Activated CD4-positive, alpha-beta T cell treated with anti-CD3 and anti-CD28 coated beads, Interleukin-2, amount 10 ng/mL, durations not matched to agents 24 days and 14 days (primary cell): ENCODE measurements around the gene NUTM2B. TPM values are rescaled to one million over a fixed set of nuclear protein-coding genes. Genes with fewer than 3 reads are reported as not detected.
"Not testable (repeated sequence)": the region's sequence is repeated elsewhere in the genome, so short reads cannot be mapped to it uniquely, and the experiment has no call there.

Experiments used
- DNase-seq: peaks from one replicate; pipeline ENCODE4 v3.0.0; 2022
- H3K27ac Mint-ChIP-seq: one replicate; pipeline ENCODE4 v1.8.0; 2022; ENCODE audit warnings: mild to moderate bottlenecking, mixed read lengths
- H3K27me3 Mint-ChIP-seq: one replicate; pipeline ENCODE4 v1.8.0; 2022; ENCODE audit warnings: mixed read lengths
- H3K36me3 Mint-ChIP-seq: one replicate; pipeline ENCODE4 v1.8.0; 2022; ENCODE audit warnings: low read depth, mild to moderate bottlenecking, mixed read lengths
- H3K4me1 Mint-ChIP-seq: one replicate; pipeline ENCODE4 v1.8.0; 2021; ENCODE audit warnings: mixed read lengths
- H3K4me3 Mint-ChIP-seq: one replicate; pipeline ENCODE4 v1.8.0; 2022; ENCODE audit warnings: mild to moderate bottlenecking, moderate library complexity, mixed read lengths
- H3K9me3 Mint-ChIP-seq: one replicate; pipeline ENCODE4 v1.8.0; 2021; ENCODE audit warnings: mixed read lengths
- intact Hi-C: fragments of 100-400 bp; cut with micrococcal nuclease; formaldehyde crosslinking; loops from one replicate; pipeline ENCODE4 v1.15.1; 2023
- total RNA-seq: library from RNA; stranded (reverse); gene quantifications from 2 replicates; pipeline ENCODE4 v1.2.3, GENCODE V29; 2022

Gene NUTM2B, protein sequence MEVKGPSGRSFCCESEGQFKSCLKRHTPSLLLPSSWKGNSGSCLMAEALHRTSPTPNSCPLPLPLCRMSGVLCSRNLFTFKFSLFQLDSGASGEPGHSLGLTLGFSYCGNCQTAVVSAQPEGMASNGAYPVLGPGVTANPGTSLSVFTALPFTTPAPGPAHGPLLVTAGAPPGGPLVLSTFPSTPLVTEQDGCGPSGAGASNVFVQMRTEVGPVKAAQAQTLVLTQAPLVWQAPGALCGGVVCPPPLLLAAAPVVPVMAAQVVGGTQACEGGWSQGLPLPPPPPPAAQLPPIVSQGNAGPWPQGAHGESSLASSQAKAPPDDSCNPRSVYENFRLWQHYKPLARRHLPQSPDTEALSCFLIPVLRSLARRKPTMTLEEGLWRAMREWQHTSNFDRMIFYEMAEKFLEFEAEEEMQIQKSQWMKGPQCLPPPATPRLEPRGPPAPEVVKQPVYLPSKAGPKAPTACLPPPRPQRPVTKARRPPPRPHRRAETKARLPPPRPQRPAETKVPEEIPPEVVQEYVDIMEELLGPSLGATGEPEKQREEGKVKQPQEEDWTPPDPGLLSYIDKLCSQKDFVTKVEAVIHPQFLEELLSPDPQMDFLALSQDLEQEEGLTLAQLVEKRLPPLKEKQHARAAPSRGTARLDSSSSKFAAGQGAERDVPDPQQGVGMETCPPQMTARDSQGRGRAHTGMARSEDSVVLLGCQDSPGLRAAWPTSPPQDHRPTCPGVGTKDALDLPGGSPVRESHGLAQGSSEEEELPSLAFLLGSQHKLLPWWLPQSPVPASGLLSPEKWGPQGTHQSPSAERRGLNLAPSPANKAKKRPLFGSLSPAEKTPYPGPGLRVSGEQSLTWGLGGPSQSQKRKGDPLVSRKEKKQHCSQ
- 0.91 and 1.1 TPM in 2 replicates for total RNA-seq

DNA sequence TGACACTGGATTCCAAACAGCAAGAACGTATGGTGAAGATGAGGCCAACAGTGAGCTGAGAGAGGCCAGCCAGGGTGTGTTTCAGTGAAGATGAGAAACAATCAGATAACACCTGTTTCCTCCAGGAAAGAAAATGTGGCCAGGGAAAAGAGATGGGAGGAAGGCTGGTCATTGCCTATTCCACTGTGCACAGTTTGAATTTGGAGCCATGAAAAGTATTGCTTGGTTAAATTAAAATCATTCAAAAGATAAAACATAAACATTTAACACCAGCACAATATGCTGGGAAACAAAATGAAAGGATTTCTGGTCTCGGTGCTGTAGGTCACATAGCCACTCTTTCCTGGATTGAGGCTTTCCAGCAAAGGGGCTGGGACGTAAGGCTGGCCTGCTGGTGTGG is at the start of gene NUTM2B:
NUTM2B (plus strand) TSS at position 301 of the 400 bp plus-strand sequence. CDS start 383 bp downstream, outside the sequence.
- H3K4me3 Mint-ChIP-seq, H3K9me3 Mint-ChIP-seq, H3K36me3 Mint-ChIP-seq, DNase-seq, H3K4me1 Mint-ChIP-seq, H3K27me3 Mint-ChIP-seq, H3K27ac Mint-ChIP-seq, intact Hi-C loops: not testable (repeated sequence)

GRCh38 chr10:79663287-79663686 is 39.7 kb upstream of the NUTM2B start:
- H3K4me3 Mint-ChIP-seq, H3K27ac Mint-ChIP-seq, H3K4me1 Mint-ChIP-seq, DNase-seq, H3K9me3 Mint-ChIP-seq, intact Hi-C loops, H3K36me3 Mint-ChIP-seq: not testable (repeated sequence)
- peaks cover 12% of the 10 kb centered on the region for H3K27me3 Mint-ChIP-seq

GRCh38 chr10:79664686-79665085 is 38.3 kb upstream of the NUTM2B start:
- DNase-seq, intact Hi-C loops, H3K4me1 Mint-ChIP-seq, H3K27ac Mint-ChIP-seq, H3K36me3 Mint-ChIP-seq, H3K4me3 Mint-ChIP-seq, H3K9me3 Mint-ChIP-seq: not testable (repeated sequence)
- peaks cover 14% of the 10 kb centered on the region for H3K27me3 Mint-ChIP-seq

DNA sequence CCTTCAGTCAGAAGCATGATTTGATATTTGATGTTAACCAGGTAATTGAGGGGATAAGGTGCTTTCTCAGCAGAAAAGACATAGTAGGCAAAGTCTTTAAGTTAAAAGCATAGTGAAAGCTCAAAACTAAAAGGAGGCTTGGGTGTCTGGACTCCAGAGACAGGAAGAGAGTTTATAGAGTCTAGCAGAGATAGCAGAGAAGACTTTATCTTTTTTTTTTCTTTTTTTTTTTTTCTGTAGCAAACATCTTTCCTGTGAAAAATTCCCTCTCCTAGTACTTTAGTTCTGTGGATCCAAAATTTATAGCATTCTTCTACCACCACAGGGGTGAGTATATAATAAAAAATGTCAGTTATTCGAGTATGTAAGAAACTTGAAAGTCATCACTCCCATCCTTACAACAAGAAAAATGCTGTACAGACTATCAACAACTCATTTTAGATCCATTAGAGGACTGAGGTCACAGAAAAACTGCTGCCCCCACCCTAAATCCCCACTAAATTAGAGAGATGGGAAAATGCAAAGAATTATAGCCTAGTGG is 33.7 kb upstream of the NUTM2B start:
- H3K27ac Mint-ChIP-seq, H3K27me3 Mint-ChIP-seq, intact Hi-C loops: not testable (repeated sequence)

GRCh38 chr10:79674878-79675277 is 28.1 kb upstream of the NUTM2B start:
- H3K4me1 Mint-ChIP-seq, H3K27ac Mint-ChIP-seq, H3K27me3 Mint-ChIP-seq, H3K9me3 Mint-ChIP-seq, H3K4me3 Mint-ChIP-seq, DNase-seq, intact Hi-C loops, H3K36me3 Mint-ChIP-seq: not testable (repeated sequence)

More for the DNA sequence above, 33.7 kb upstream of the NUTM2B start:
- not testable (repeated sequence) for H3K36me3 Mint-ChIP-seq, H3K4me3 Mint-ChIP-seq, H3K9me3 Mint-ChIP-seq, H3K4me1 Mint-ChIP-seq, DNase-seq

DNA sequence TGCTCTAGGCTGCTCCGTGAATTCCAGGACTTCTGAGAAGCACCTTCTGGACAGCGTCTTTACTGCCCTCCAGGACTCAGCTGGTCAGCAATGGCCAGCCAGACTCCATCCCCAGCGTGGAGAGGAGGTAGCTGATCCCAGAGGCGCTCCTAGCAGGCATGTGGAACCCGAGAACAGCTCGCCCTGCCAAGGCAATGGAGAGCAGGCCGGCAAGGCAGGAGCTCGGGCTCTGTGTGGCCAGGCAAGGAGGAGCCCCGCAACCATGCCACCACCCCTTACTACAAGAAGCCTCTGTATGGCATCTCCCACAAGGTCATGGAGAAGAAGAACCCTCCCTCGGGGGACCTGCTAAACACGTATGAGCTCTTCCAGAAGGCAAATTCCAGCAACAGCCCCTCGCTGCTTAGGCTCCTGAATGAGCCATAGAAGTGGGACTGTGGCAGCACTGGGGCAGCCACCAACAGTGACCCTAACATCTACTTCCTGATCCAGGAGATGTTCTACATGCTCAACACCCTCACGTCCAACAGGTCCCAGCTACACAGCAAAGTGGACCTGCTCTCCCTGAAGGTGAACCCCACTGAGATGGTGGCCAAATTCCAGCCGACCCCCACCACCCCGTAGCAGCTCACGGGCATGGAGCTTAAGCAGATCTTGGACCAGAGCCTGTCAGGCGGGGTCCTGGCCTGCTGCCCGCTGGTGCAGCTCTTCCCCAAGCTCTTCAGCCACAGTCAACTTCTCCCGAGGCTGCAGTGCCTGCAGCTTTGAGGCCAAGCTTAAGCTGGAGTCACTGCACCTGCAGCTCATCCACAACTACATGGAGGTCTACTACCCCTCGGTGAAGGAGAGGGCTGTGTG is 19.8 kb upstream of the NUTM2B start:
- H3K27me3 Mint-ChIP-seq, H3K4me1 Mint-ChIP-seq, H3K36me3 Mint-ChIP-seq, DNase-seq, intact Hi-C loops, H3K4me3 Mint-ChIP-seq, H3K27ac Mint-ChIP-seq, H3K9me3 Mint-ChIP-seq: not testable (repeated sequence)

GRCh38 chr10:79683884-79684720 is 18.9 kb upstream of the NUTM2B start:
- intact Hi-C loops, H3K36me3 Mint-ChIP-seq, H3K9me3 Mint-ChIP-seq, DNase-seq, H3K27me3 Mint-ChIP-seq, H3K27ac Mint-ChIP-seq, H3K4me3 Mint-ChIP-seq, H3K4me1 Mint-ChIP-seq: not testable (repeated sequence)

DNA sequence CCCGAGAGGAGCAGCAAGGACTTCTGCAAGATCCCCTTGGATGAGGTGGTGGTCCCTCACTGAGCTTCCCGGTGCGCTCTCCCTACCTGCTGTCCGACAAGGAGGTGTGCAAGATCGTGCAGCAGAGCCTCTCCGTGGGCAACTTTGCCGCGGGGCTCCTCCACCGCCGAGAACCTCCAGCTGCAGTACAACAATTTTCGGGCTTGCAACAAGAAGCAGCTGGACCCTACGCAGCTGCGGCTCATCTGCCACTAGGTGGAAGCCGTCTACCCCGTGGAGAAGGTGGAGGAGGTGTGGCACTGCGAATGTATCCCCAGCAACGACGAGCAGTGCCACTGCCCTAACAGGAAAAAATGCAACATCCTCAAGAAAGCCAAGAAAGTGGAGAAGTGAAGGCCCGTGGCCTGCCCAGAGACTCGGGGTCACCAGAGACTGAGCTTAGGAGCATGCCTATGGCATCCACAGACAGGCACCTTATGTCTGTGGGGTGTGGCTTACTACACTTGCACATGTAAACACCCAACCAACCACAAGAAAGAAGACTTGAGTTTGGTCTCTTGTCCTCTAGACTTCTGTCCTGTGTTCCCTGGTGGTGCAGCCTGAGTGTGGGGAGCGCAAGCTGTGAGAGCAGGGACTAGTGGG is 17.9 kb upstream of the NUTM2B start:
- H3K27me3 Mint-ChIP-seq, H3K36me3 Mint-ChIP-seq, H3K4me3 Mint-ChIP-seq, DNase-seq, intact Hi-C loops, H3K27ac Mint-ChIP-seq, H3K9me3 Mint-ChIP-seq, H3K4me1 Mint-ChIP-seq: not testable (repeated sequence)

GRCh38 chr10:79686595-79686994 is 16.4 kb upstream of the NUTM2B start:
- H3K4me1 Mint-ChIP-seq, H3K9me3 Mint-ChIP-seq, DNase-seq, H3K27me3 Mint-ChIP-seq, H3K4me3 Mint-ChIP-seq, H3K27ac Mint-ChIP-seq, H3K36me3 Mint-ChIP-seq, intact Hi-C loops: not testable (repeated sequence)

DNA sequence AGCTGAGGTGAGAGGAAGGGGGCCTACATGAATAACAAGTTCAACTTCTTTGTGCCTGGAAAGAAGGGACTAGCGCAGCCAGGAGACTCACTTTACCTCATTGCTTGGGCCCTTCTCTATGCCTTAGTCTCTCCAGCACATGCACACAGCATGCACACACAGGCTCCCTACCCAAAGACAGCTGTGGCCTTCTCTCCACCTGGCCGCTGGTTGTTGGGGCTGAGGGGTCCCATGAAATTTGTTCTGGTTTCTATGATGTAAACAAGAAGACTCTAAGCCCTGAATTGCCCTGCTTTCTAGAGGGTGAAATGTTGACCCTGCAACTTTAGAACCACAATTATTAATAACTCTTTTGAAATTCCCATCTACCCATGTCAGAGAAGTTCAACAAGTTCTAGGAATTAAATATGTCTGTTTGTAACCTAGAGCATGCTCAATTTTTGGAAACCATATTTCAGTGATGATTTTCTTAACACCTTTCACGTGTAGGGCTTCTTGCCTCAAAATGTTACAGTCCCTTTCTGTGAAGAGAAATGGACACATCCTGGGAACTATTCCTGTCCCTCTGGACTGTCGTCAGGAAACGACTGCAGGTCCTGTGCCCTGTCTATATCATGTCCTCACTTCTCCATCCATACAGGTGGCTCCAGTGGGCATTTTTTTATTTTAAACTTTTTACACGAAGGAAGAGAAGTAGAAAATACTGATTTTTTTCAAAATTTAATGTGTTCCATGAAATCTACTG is 15.4 kb upstream of the NUTM2B start:
- H3K4me3 Mint-ChIP-seq, H3K36me3 Mint-ChIP-seq, H3K9me3 Mint-ChIP-seq, H3K27me3 Mint-ChIP-seq, intact Hi-C loops, H3K4me1 Mint-ChIP-seq, H3K27ac Mint-ChIP-seq: not testable (repeated sequence)
- DNase-seq = peak; percentile 31

- DNase-seq, H3K4me3 Mint-ChIP-seq, intact Hi-C loops, H3K27me3 Mint-ChIP-seq, H3K36me3 Mint-ChIP-seq, H3K4me1 Mint-ChIP-seq, H3K9me3 Mint-ChIP-seq, H3K27ac Mint-ChIP-seq: not testable (repeated sequence)
Measured at GRCh38 chr10:79688798-79689197, 14.2 kb upstream of the NUTM2B start.

- H3K9me3 Mint-ChIP-seq, H3K4me1 Mint-ChIP-seq, intact Hi-C loops, H3K27me3 Mint-ChIP-seq, H3K36me3 Mint-ChIP-seq, H3K4me3 Mint-ChIP-seq, H3K27ac Mint-ChIP-seq: not testable (repeated sequence)
- peak; percentile 25 for DNase-seq
Measured at GRCh38 chr10:79696596-79696995, 6.4 kb upstream of the NUTM2B start.
